HG03159 (cell line): ENCODE results near the gene IYD.
"Not testable (repeated sequence)": the region's sequence is repeated elsewhere in the genome, so short reads cannot be mapped to it uniquely, and the experiment has no call there.

Experiments
- ATAC-seq: cut with Tn5 transposase; IDR thresholded peaks from one replicate; pipeline ENCODE4 v1.9.1; 2021; ENCODE audit warnings: mild to moderate bottlenecking, moderate library complexity; ENCODE audit not compliant: unreplicated experiment

IYD gene

DNA sequence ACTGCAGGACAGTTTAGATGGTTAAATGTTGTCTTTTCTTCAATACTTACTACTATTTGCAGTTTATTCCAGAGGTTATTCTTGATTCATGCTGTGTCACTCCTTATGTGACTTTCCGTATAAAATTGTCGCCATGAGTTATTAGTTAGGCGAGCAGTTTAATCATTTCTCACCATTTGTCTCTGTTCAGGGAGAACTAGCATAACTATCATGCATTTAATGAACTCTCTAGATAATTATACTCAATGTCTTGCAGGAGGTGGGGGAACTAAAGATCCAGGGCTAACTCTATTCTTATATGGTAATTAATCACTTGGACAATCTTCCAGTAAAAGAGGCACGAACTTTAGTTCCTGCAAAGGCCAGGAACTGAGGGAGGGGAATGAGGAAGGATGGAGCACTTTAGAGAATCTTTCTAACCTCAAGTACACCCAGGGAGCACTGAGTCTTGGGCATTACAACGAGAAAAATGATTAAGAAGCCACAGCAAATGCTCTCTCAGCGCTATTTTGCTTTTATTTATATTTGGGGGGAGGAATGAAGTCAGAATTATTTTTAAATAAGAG lies 58.3 kb downstream of the IYD start:
- no peak for ATAC-seq

DNA sequence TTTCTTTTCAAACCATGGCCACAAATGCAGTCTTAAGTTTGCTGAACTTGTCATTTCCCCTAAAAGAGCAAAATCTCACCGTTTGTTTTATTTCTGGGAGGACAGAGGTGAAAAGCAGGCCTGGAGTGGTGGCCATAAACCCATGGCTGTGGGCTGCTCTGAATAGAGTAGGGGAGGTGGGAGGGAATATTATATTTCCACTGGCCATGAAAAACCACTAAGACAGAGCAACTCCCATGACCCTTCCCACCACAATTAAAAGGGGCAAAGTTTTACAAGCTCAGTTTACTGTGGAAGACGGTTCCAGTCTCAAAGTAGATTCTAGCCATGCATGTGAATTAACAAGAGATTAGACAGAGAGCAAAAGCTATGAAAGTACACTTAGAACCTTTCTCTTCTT lies 59.0 kb downstream of the IYD start:
- ATAC-seq: no peak

DNA sequence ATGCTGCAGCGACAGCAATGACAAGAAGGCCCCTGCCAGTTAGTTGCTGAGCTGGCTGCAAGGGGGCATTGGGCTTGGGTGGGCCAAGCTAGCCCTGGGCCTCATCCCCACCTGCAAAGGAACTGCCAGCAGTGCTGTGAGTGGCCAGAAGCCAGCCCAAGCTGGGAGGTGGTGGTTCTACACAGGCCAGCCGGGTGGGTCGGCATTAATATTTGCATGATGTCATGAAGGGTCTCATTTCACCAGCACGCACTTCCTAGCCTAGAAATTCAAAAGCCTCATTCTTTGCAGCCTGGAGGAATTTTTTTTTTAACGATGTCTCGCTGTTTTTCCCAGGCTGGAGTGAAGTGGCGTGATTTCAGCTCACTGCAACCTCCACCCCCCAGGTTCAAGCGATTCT lies 62.0 kb downstream of the IYD start:
- ATAC-seq: no peak

DNA sequence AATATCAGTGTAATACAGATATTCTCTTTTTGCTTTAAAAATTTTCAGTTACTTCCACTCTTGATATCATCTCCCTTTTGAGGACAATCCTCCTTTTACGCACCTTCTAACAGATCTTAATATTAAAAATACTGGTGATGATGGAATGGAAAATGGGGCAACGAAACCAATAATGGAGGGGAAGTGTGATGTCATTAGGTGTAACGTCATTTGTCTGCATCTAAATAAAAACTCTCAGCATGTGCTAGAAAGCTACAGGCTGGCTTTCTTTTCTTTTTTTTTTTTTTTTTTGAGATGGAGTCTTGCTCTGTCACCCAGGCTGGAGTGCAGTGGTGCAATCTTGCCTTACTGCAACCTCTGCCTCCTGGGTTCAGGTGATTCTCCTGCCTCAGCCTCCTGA lies 66.5 kb downstream of the IYD start:
- ATAC-seq: no peak

DNA sequence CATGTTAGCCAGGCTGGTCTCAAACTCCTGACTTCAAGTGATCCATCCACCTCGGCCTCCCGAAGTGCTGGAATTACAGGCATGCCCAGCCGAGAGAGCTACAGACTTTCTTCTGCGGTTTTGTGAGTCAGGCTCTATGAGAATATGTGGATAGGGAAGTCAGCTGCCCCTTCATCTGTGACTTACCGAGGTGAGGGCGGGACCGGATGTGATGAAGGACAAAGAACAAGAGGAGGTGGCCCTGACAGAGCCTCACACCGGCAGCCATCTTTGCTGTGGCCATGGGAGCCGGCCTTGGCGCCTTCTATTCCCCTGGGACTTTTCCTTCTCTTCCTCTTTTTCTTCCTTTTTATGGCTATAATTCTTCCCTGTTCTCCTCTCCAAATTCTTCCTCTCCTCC lies 67.0 kb downstream of the IYD start:
- ATAC-seq: no peak

DNA sequence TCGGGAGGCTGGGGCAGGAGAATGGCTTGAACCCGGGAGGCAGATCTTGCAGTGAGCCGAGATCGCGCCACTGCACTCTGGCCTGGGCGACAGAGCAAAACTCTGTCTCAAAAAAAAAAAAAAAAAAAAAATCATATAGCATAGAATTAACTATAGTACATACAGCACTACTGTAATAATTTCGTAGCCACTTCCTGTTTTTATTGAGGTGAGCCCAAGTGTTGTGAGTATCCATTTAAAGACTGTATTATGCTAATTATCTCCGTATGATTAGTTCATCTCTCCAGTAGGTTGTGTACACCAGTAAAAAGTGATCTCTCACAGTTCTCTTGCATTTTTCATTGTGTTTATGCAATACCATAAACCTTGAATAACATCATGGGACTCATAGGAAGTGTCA lies 70.6 kb downstream of the IYD start:
- ATAC-seq: no peak

DNA sequence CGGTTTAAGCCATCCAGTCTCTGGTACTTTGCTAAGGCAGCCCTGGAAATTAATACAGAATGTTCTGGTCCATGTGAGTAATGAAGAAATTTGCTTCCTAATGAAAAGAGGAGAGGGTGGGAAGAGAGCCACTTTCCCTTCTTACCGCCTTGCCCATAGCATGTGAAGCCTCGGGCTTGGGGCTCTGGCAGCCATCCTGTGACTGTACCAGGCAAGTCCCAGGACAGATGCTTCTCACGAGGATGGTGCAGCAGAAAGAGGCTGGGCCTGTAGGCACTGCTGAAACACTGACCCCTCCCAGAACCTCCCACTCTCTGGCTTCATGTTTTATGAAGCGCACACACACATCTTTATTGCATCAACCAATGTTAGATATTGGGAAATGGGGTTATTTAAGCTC lies 74.8 kb downstream of the IYD start:
- no peak for ATAC-seq

DNA sequence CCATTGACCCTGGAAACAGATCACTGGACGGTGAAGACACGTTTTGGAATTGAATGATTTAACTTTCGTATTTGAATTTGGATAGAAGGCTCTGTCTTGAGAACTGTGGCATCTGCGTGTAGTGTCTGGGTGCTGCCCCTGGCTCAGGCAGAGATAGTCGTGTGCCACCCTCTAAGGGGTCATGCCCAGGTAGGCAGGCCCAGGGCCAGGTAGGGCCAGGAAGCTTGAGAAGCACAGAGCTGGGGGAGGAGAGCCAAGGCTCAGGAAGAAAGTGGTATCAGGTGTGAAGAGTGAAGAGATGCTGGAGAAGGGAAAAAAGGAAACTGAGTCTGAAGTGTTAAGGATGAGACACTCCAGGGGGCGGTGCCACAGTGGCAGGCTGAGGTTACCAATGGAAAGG lies 75.5 kb downstream of the IYD start:
- no peak for ATAC-seq

DNA sequence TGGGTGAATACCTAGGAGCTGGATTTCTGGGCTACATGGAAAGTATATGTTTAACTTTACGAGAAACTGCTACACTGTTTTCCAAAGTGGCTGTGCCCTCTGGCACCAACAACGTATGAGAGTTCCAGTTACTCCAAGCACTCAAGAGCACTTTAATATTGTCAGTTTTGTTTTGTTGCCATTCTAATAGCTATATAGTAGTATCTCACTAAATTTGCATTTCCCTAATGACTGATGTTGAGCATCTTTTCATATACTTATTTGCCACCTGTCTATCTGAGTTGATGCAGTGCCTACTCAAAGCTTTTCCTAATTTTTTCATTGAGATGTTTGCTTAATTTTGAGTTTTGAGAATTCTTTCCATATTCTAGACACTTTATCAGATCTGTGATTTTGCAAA lies 76.7 kb downstream of the IYD start:
- ATAC-seq: no peak

DNA sequence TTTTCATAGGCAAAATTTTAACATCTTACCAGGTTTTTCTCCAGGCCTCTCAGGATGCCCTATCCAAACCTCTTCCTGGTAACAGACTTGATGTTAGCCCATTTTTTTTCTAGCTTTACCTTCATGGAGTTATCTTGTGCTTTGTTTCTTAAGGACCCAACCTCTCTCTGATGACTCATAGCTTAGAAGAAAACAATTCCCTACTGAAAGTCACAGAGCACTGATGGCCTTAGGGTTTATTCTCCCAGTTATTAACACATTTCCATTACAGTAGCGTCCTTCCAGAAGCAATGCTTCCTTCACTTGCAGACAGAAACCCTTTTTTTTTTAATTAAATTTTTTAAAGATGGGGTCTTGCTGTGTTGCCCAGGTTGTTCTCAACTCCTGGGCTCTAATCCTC lies 79.4 kb downstream of the IYD start:
- ATAC-seq: no peak

DNA sequence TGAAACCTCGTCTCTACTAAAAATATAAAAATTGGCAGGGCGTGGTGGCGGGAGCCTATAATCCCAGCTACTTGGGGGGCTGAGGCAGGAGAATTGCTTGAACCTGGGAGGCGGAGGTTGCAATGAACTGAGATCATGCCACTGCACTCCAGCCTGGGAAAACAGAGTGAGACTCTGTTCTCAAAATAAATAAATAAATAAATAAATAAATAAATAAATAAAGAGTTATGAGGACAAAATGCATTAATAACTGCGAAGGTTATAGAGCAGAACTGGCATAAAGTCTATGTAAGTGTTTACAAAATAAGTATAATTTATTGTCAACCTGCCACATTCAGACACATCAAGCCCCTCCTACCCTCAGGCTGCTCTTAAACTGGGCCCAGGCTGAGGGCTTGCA lies 80.2 kb downstream of the IYD start:
- ATAC-seq: not testable (repeated sequence)

DNA sequence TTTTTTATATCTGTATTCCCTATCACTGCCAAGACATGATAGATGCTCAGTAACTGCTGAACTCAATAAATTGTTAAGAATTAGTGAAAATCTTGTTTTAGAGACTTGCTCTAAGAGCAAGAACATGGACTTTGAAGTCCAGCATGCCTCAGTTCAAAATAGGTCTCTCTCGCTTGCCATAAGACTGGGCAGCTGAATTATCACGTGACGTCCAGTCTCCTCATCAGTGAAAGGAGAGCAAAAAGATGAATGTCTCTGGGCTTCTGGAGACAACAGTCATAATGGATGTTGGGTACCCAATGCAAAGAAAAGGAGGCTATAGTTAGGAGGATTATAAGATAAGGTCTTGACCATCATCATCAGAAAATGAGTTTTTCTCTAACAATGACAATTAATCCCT lies 82.1 kb downstream of the IYD start:
- ATAC-seq: no peak

DNA sequence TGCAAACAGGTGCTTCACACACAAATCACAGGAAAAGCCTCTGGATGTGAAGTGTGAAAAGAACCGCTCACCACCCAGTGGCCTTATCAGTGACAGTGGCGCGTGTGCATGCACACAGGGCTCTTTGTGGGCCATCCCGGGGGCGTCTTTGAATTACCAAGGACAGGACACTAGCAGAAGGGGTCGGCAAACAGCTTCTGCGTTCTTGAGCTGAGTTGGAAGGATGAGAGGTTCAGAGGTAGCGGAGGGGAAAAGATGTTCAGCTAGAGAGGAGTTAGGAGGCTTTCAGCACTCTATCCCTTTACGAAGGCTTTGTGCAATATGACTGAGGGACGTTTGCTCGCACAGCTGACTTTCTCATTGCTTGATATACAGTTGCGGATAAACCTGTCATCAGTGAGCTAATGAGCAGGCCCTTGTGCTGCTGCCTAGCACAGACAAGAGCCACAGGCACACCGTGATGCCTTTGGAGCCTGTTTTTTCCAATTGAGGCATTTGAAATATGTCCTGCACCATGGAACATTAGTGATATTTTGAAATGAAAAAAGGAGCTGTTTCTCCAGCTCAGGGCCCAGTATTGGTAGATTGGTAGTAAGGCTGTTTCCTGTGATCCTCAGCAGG lies 83.1 kb downstream of the IYD start:
- no peak for ATAC-seq

DNA sequence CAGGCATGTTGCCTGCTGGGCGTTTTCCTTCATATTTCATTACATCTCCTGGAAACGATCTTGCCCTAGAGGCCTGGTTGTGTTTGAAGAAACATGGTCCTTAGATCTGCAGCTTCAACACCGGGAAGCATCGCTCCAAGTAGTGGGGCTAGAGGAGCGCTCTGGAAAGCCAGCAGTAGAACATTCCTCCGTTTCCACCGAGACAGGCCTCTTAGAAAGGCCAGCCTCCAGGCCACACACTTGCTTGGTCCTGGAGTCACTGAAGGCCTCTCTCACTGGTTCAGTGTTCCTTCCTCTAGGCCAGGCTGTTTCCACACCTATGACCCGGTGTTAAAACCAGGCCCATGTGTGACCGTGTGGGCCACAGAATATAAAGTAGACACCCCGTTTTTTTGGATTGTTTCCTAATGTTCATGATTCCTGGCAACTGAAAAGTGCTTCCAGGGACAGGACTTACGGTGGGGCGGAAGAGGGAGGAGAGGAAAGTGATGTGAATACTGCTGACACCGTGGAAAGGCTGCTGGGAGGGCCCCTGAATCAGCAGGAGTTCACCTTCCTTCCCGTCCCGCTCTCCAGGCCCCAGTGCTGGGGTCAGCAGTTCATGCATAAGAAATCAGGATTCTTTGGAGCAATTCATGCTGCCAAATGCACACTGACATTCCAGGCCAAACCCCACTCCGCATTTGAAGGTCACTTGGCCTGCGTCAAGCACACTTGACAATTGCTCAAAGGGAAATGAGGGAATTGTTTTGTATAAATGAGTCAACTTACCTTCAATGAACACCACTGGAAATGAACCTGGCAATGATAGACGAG lies 83.8 kb downstream of the IYD start:
- ATAC-seq: no peak

DNA sequence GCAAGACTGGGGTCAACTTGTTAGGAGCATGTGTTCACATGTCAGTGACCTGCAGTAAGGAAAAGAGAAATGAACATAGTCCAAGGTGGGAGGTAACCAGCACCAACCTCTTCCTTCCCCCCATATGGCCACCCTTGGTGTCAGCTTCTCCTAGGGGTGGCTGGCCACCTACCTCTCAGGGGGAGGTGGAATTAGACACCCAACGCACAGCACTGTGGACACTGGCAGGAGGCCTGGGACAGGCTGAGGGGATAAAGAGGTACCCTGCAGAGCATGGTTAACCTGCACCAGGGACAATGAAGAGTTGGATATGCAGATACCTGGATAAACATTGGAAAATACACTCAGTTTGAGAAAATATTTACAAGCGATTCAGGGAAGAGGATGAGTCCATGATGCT lies 84.5 kb downstream of the IYD start:
- ATAC-seq: no peak
